Caco-2 (cell line): Measurements from ENCODE around the gene RAP2A. TPM values are rescaled to one million over a fixed set of nuclear protein-coding genes. Genes with fewer than 3 reads are reported as not detected.

ENCODE experiments used
- BruUV-seq: library from RNA; stranded (reverse); fragments of 400-500 nt; replicated peaks from 2 replicates; lab custom pipeline; 2021; lab: Mats Ljungman, UMichigan
- CTCF ChIA-PET: fragments of 300-600 bp; sonication (Branson Sonifier 250); formaldehyde crosslinking; loops from one replicate; lab custom pipeline; 2022; ENCODE audit warnings: antibody characterized with exemption; lab: Charles Lee
- POLR2A ChIA-PET: fragments of 300-600 bp; sonication (Branson Sonifier 250); formaldehyde crosslinking; loops from one replicate; lab custom pipeline; 2022; ENCODE audit warnings: antibody characterized with exemption; lab: Charles Lee
- DNase-seq, 2 experiments: peaks; one replicate each; pipeline versions ENCODE4 v3.0.0 to v3.0.0-alpha.2; 2020 to 2022
- H3K27me3 ChIP-seq: replicated peaks from 2 replicates; pipeline ENCODE4 v1.6.0; 2011; ENCODE audit warnings: low read length; ENCODE audit not compliant: control insufficient read depth, insufficient read depth
- H3K36me3 ChIP-seq: 2 replicates; pipeline ENCODE4 v1.5.1; 2011; ENCODE audit warnings: low read length; ENCODE audit not compliant: control insufficient read depth, insufficient read depth
- H3K4me1 ChIP-seq: fragments of 250-450 bp; sonication (Bioruptor Pico); 2 replicates; pipeline ENCODE4 v1.5.1; 2020; ENCODE audit warnings: mild to moderate bottlenecking
- H3K4me3 ChIP-seq: 2 replicates; pipeline ENCODE4 v1.5.1; 2011; ENCODE audit warnings: low read depth, mild to moderate bottlenecking, control low read depth, low read length
- H3K9me3 ChIP-seq: fragments of 250-450 bp; sonication (Bioruptor Pico); 2 replicates; pipeline ENCODE4 v1.5.1; 2020; ENCODE audit warnings: mild to moderate bottlenecking, moderate library complexity
- H3K27ac Mint-ChIP-seq: one replicate; pipeline ENCODE4 v1.8.0; 2022; ENCODE audit warnings: mixed read lengths; ENCODE audit not compliant: unreplicated experiment
- H3K27me3 Mint-ChIP-seq: one replicate; pipeline ENCODE4 v1.8.0; 2022; ENCODE audit warnings: mixed read lengths; ENCODE audit not compliant: insufficient read depth, unreplicated experiment
- H3K36me3 Mint-ChIP-seq: one replicate; pipeline ENCODE4 v1.8.0; 2022; ENCODE audit warnings: mild to moderate bottlenecking, mixed read lengths; ENCODE audit not compliant: insufficient read depth, unreplicated experiment
- H3K4me1 Mint-ChIP-seq: one replicate; pipeline ENCODE4 v1.8.0; 2022; ENCODE audit warnings: low read depth, mixed read lengths; ENCODE audit not compliant: unreplicated experiment
- H3K4me3 Mint-ChIP-seq: one replicate; pipeline ENCODE4 v1.8.0; 2022; ENCODE audit warnings: mild to moderate bottlenecking, moderate library complexity, mixed read lengths; ENCODE audit not compliant: unreplicated experiment
- H3K9me3 Mint-ChIP-seq: one replicate; pipeline ENCODE4 v1.8.0; 2022; ENCODE audit warnings: mixed read lengths; ENCODE audit not compliant: unreplicated experiment
- CTCF ChIP-seq, 2 experiments: fragments of 200-600 bp in 1 of 2; IDR thresholded peaks; 1 replicate in 1 of 2; 2 replicates in 1 of 2; pipeline versions ENCODE4 v1.5.1 to v1.8.0; 2011 to 2022; ENCODE audit warnings: antibody characterized with exemption in 1 of 2, control low read depth in 1 of 2, inconsistent platforms in 1 of 2, low read depth in 1 of 2, low read length in 1 of 2, mild to moderate bottlenecking in 1 of 2, moderate library complexity in 1 of 2; ENCODE audit not compliant: insufficient read depth in 1 of 2, severe bottlenecking in 1 of 2, unreplicated experiment in 1 of 2
- intact Hi-C: fragments of 100-400 bp; cut with micrococcal nuclease; formaldehyde crosslinking; loops from one replicate; pipeline ENCODE4 v1.10.0; 2022; ENCODE audit not compliant: unreplicated experiment
- total RNA-seq: library from RNA; stranded (reverse); gene quantifications from 2 replicates; pipeline ENCODE4 v1.2.3, GENCODE V29; 2022

Gene RAP2A
- total RNA-seq, 1 experiment from 2014 or later = 19.7 TPM

GRCh38 chr13:97441368-97441767, 7.4 kb downstream of the RAP2A start:
- H3K36me3 Mint-ChIP-seq = no peaks in the 10 kb centered on the region
- intact Hi-C loops = no loop called here
- Histone ChIP-seq H3K4me1 (peaks cover 5% of the 10 kb centered on the region; the same call in 1 of the 2 replicates), H3K9me3 (no peaks in the 10 kb centered on the region), H3K36me3 (no peaks in the 10 kb centered on the region), H3K27me3 (no peaks in the 10 kb centered on the region), H3K4me3 (no peak overlapping the region)
- H3K27ac Mint-ChIP-seq = no peak overlapping the region
- H3K4me1 Mint-ChIP-seq = no peaks in the 10 kb centered on the region
- no peak for TF ChIP-seq CTCF (IDR thresholded peaks at IDR 0.05; ENCODE audit: insufficient read depth in 1 of 2, low read depth in 1 of 2, low read length in 1 of 2, severe bottlenecking in 1 of 2, unreplicated experiment in 1 of 2)
- no peak overlapping the region for H3K4me3 Mint-ChIP-seq
- H3K27me3 Mint-ChIP-seq = no peaks in the 10 kb centered on the region
- no TSS peak for BruUV-seq
- no peaks in the 10 kb centered on the region for H3K9me3 Mint-ChIP-seq
- POLR2A ChIA-PET = no interaction called here
- CTCF ChIA-PET = no interaction called here
- DNase-seq = no peak

GRCh38 chr13:97445522-97446187, 11.7 kb downstream of the RAP2A start:
- Histone ChIP-seq H3K4me1 (peaks cover 3% of the 10 kb centered on the region; the same call in 1 of the 2 replicates), H3K4me3 (no peak overlapping the region), H3K36me3 (no peaks in the 10 kb centered on the region), H3K27me3 (no peaks in the 10 kb centered on the region), H3K9me3 (no peaks in the 10 kb centered on the region)
- H3K4me1 Mint-ChIP-seq = peaks cover 11% of the 10 kb centered on the region
- no peak for DNase-seq
- BruUV-seq = no TSS peak
- H3K9me3 Mint-ChIP-seq = no peaks in the 10 kb centered on the region
- ChIA-PET CTCF (no interaction called here), POLR2A (no interaction called here)
- H3K27me3 Mint-ChIP-seq = no peaks in the 10 kb centered on the region
- H3K36me3 Mint-ChIP-seq = peaks cover 7% of the 10 kb centered on the region
- H3K27ac Mint-ChIP-seq = no peak overlapping the region
- H3K4me3 Mint-ChIP-seq = no peak overlapping the region
- TF ChIP-seq CTCF (IDR thresholded peaks at IDR 0.05; ENCODE audit: insufficient read depth in 1 of 2, low read depth in 1 of 2, low read length in 1 of 2, severe bottlenecking in 1 of 2, unreplicated experiment in 1 of 2) = no peak
- intact Hi-C loops = no loop called here

- intact Hi-C loops = no loop called here
- ChIA-PET CTCF (no interaction called here), POLR2A (no interaction called here)
- BruUV-seq = no TSS peak
- no peaks in the 10 kb centered on the region for H3K27me3 Mint-ChIP-seq
- Histone ChIP-seq H3K27me3 (no peaks in the 10 kb centered on the region), H3K4me1 (peaks cover 3% of the 10 kb centered on the region; the same call in 1 of the 2 replicates), H3K36me3 (no peaks in the 10 kb centered on the region), H3K4me3 (no peak overlapping the region), H3K9me3 (no peaks in the 10 kb centered on the region)
- H3K9me3 Mint-ChIP-seq = no peaks in the 10 kb centered on the region
- DNase-seq = no peak
- H3K27ac Mint-ChIP-seq = no peak overlapping the region
- H3K4me1 Mint-ChIP-seq = peaks cover 11% of the 10 kb centered on the region
- H3K36me3 Mint-ChIP-seq = peaks cover 7% of the 10 kb centered on the region
- H3K4me3 Mint-ChIP-seq = no peak overlapping the region
- no peak for TF ChIP-seq CTCF (IDR thresholded peaks at IDR 0.05; ENCODE audit: insufficient read depth in 1 of 2, low read depth in 1 of 2, low read length in 1 of 2, severe bottlenecking in 1 of 2, unreplicated experiment in 1 of 2)
These were observed 12.5 kb downstream of the RAP2A start for GRCh38 chr13:97446448-97446847.
